GM23338 (cell line): ENCODE data around the gene OR2T10.

Source experiments
- CTCF ChIP-seq, 2 experiments: fragments of 200-600 bp in 1 of 2; sonication (generic) in 1 of 2; conservative IDR thresholded peaks; 2 replicates each; pipeline versions ENCODE4 v1.5.1 to v1.6.1; 2016 to 2017; ENCODE audit warnings: antibody characterized with exemption in 2 of 2, low read depth in 2 of 2, mild to moderate bottlenecking in 2 of 2, moderate library complexity in 1 of 2
- EZH2 ChIP-seq: fragments of 200-600 bp; sonication (generic); IDR thresholded peaks from one replicate; pipeline ENCODE4 v1.8.0; 2017; ENCODE audit warnings: antibody characterized with exemption, mild to moderate bottlenecking, low read depth; ENCODE audit not compliant: unreplicated experiment
- EZH2phosphoT487 ChIP-seq: fragments of 200-600 bp; sonication (generic); IDR thresholded peaks from one replicate; pipeline ENCODE4 v1.8.1; 2018; ENCODE audit warnings: antibody characterized with exemption; ENCODE audit not compliant: unreplicated experiment
- JUNB ChIP-seq: IDR thresholded peaks from one replicate; pipeline ENCODE4 v1.6.1; 2016; ENCODE audit warnings: antibody characterized with exemption; ENCODE audit not compliant: unreplicated experiment
- POLR2AphosphoS5 ChIP-seq: IDR thresholded peaks from 2 replicates; pipeline ENCODE4 v1.6.1; 2016; ENCODE audit warnings: antibody characterized with exemption, low read depth
- REST ChIP-seq: IDR thresholded peaks from one replicate; pipeline ENCODE4 v1.6.1; 2018; ENCODE audit warnings: antibody characterized with exemption; ENCODE audit not compliant: unreplicated experiment
- ZNF462 ChIP-seq: fragments of 250-450 bp; sonication (Bioruptor Pico); IDR thresholded peaks from 2 replicates; pipeline ENCODE4 v1.5.0; 2020; ENCODE audit warnings: mild to moderate bottlenecking, moderate library complexity

- TF ChIP-seq EZH2 (no peak), CTCF (conservative IDR thresholded peaks at IDR 0.05; ENCODE audit: low read depth in 2 of 2) (no peak), REST (no peak), JUNB (no peak), POLR2AphosphoS5 (no peak), EZH2phosphoT487 (no peak), ZNF462 (CRISPR knock-in tag) (no peak)
These were observed 14.4 kb upstream of the OR2T10 start for GRCh38 chr1:248611883-248612414.
